SU-DHL-6 (cell line): ENCODE results near the gene NXPH4.

Experiments
- EZH2phosphoT487 ChIP-seq: fragments of 200-600 bp; sonication (generic), shearing (Covaris generic); conservative IDR thresholded peaks from 2 replicates; pipeline ENCODE4 v1.6.1; 2018; ENCODE audit warnings: mild to moderate bottlenecking, antibody characterized with exemption, low read length, moderate library complexity, mixed read lengths
- TF ChIP-seq, protein P1 (sequence below): fragments of 200-600 bp; sonication (generic); IDR thresholded peaks from one replicate; pipeline ENCODE4 v1.5.1; 2017; ENCODE audit warnings: antibody characterized with exemption, mild to moderate bottlenecking, low read length, moderate library complexity; ENCODE audit not compliant: insufficient read depth, poor library complexity, severe bottlenecking

DNA sequence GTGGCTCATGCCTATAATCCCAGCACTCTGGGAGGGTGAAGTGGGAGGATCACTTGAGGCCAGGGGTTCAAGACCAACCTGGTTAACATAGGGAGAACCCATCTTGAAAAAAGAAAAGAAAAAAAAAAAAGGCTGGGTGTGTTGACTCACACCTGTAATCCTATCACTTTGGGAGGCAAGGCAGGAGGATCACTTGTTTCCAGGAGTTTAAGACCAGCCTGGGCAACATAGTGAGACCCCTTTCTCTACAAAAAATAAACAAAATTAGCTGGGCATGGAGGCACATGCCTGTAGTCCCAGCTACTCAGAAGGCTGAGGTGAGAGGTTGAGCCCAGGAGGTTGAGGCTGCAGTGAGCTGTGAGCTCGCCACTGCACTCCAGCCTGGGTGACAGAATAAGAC is 46.2 kb upstream of the NXPH4 start:
- TF ChIP-seq, protein P1, sequence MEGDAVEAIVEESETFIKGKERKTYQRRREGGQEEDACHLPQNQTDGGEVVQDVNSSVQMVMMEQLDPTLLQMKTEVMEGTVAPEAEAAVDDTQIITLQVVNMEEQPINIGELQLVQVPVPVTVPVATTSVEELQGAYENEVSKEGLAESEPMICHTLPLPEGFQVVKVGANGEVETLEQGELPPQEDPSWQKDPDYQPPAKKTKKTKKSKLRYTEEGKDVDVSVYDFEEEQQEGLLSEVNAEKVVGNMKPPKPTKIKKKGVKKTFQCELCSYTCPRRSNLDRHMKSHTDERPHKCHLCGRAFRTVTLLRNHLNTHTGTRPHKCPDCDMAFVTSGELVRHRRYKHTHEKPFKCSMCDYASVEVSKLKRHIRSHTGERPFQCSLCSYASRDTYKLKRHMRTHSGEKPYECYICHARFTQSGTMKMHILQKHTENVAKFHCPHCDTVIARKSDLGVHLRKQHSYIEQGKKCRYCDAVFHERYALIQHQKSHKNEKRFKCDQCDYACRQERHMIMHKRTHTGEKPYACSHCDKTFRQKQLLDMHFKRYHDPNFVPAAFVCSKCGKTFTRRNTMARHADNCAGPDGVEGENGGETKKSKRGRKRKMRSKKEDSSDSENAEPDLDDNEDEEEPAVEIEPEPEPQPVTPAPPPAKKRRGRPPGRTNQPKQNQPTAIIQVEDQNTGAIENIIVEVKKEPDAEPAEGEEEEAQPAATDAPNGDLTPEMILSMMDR, result no peak
- no peak for TF ChIP-seq EZH2phosphoT487
